GM12865 (cell line): ENCODE data around the gene EIF2A.
"Not testable (repeated sequence)": the region's sequence is repeated elsewhere in the genome, so short reads cannot be mapped to it uniquely, and the experiment has no call there.

Experiments
- DNase-seq: peaks from one replicate; pipeline ENCODE4 v3.0.0; 2010; ENCODE audit warnings: low read depth
- H3K4me3 ChIP-seq: 2 replicates; pipeline ENCODE4 v1.5.1; 2011; ENCODE audit warnings: mild to moderate bottlenecking, low read depth, low read length, control low read depth
- CTCF ChIP-seq: IDR thresholded peaks from 2 replicates; pipeline ENCODE4 v1.5.1; 2011; ENCODE audit warnings: low read length, control low read depth, low read depth, inconsistent platforms; ENCODE audit not compliant: insufficient read depth; ENCODE audit errors: missing control alignments

The EIF2A gene

GRCh38 chr3:150620002-150620689, 73.6 kb downstream of the EIF2A start:
- no peak for TF ChIP-seq CTCF
- no peak overlapping the region for H3K4me3 ChIP-seq
- DNase-seq: no peak

GRCh38 chr3:150622955-150623354, 76.4 kb downstream of the EIF2A start:
- not testable (repeated sequence) for DNase-seq

GRCh38 chr3:150623945-150624344, 77.4 kb downstream of the EIF2A start:
- no peak for DNase-seq
- H3K4me3 ChIP-seq: no peak overlapping the region
- TF ChIP-seq CTCF: no peak

More at GRCh38 chr3:150622955-150623354, 76.4 kb downstream of the EIF2A start:
- H3K4me3 ChIP-seq: not testable (repeated sequence)

GRCh38 chr3:150626148-150626930, 79.8 kb downstream of the EIF2A start:
- DNase-seq: no peak
- H3K4me3 ChIP-seq: no peak overlapping the region
- TF ChIP-seq CTCF: no peak

GRCh38 chr3:150627557-150627956, 81.0 kb downstream of the EIF2A start:
- TF ChIP-seq CTCF: no peak
- DNase-seq: no peak
- H3K4me3 ChIP-seq: no peak overlapping the region

GRCh38 chr3:150631515-150632221, 85.1 kb downstream of the EIF2A start:
- TF ChIP-seq CTCF: no peak
- no peak overlapping the region for H3K4me3 ChIP-seq
- no peak for DNase-seq

- DNase-seq: no peak
- no peak for TF ChIP-seq CTCF
- H3K4me3 ChIP-seq: no peak overlapping the region
Measured at GRCh38 chr3:150635076-150635475, 88.5 kb downstream of the EIF2A start.
